Measurements from ENCODE around the gene TXNDC11. TPM values are rescaled to one million over a fixed set of nuclear protein-coding genes. Genes with fewer than 3 reads are reported as not detected.

The TXNDC11 gene
- total RNA-seq, 1 experiment from 2014 or later: 51.3 TPM

DNA sequence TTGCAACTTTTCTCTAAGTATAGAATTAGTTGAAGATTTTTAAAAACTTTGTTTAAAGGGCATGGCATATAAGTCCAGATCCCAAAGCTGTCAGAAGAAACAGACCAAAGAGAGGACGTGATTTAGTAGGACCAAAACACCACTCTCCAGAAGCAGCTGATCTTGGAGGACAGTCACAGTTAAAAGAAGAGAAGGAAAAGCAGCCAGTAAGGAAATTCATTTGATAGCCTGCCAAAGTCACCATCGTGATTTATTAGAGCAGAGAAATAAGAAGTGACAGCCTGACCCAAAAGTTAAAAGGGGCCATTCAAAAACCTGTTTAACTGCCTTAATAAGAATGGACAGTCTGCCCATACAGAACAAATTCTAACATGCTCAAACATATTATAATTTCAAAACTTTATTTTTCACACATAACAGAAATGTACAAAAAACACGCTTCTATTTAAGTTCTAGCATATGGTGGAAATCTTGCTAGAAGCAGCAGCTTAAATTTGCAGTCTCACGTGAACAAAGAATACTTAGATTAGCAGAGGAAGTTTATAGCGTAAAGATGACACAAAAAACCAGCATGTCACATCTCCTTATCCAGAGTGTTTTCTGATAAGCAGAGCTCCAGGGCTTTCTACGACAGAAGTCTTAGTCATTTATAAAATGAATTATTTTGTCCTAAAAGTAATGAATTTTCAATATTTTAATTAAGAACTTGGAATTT lies 37.2 kb downstream of the TXNDC11 start:
- Mint-ChIP-seq H3K27ac (ENCODE audit: unreplicated experiment) (peak overlapping the region; percentile 18), H3K4me1 (ENCODE audit: low read depth, unreplicated experiment) (peaks cover 9% of the 10 kb centered on the region), H3K4me3 (ENCODE audit: low read depth, unreplicated experiment) (no peak overlapping the region), H3K9me3 (ENCODE audit: low read depth, unreplicated experiment) (no peaks in the 10 kb centered on the region), H3K36me3 (ENCODE audit: insufficient read depth, unreplicated experiment) (peaks cover 39% of the 10 kb centered on the region), H3K27me3 (ENCODE audit: unreplicated experiment) (no peaks in the 10 kb centered on the region)
- intact Hi-C loops (cut with micrococcal nuclease; ENCODE audit: unreplicated experiment): no loop called here
- no peak for DNase-seq
- CTCF ChIA-PET: interaction anchor here (0.6 to 1.4 kb wide), 2 partner anchors 10 to 731 kb away, joined by 3 read pairs; no protein-coding TSS in a partner anchor
- BruUV-seq (replicated peaks): no TSS peak
- TF ChIP-seq, protein P1, sequence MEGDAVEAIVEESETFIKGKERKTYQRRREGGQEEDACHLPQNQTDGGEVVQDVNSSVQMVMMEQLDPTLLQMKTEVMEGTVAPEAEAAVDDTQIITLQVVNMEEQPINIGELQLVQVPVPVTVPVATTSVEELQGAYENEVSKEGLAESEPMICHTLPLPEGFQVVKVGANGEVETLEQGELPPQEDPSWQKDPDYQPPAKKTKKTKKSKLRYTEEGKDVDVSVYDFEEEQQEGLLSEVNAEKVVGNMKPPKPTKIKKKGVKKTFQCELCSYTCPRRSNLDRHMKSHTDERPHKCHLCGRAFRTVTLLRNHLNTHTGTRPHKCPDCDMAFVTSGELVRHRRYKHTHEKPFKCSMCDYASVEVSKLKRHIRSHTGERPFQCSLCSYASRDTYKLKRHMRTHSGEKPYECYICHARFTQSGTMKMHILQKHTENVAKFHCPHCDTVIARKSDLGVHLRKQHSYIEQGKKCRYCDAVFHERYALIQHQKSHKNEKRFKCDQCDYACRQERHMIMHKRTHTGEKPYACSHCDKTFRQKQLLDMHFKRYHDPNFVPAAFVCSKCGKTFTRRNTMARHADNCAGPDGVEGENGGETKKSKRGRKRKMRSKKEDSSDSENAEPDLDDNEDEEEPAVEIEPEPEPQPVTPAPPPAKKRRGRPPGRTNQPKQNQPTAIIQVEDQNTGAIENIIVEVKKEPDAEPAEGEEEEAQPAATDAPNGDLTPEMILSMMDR (IDR thresholded peaks at IDR 0.05; ENCODE audit: unreplicated experiment): no peak

DNA sequence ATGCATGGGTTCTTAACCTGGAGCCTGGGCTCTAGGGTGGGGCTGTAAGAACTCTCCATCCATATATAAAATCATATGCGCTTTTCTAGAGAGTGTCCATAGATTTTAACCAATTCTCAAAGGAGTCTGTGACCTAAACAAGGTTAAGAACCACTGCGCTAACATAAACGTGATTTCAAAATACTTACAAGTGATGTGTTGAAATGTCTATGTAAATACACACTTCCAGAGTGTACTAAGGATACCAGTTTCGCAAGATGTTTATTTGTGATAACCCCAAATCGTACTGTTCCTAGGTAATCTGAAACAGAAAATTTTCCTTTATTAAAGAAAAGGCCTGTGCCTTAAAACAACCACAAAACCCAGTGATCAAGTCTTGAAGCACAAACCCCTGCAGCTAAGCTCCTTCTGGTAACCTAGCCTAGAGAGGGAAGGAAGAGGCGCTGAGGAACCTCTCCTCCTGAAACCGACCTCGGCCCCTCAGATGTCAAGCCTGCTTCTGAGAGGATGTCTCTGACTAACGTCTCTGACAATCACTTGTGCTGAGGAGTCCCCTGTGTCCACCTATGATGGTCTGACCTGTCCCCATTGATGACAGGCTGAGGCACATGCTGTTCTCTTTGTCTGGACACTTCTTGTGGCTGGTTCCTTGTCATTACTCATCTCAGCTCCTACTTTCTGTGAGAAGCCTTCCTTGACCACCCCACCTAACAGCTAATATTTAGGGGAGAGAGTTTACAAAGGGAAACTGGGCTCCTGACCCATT lies 42.2 kb downstream of the TXNDC11 start:
- H3K36me3 Mint-ChIP-seq (ENCODE audit: insufficient read depth, unreplicated experiment): peaks cover 52% of the 10 kb centered on the region
- CTCF ChIA-PET: interaction anchor here (0.5 to 0.7 kb wide), 4 partner anchors 163 to 512 kb away, joined by 3 to 8 read pairs (median 4); no protein-coding TSS in a partner anchor
- H3K4me3 Mint-ChIP-seq (ENCODE audit: low read depth, unreplicated experiment): no peak overlapping the region
- no peaks in the 10 kb centered on the region for H3K27me3 Mint-ChIP-seq (ENCODE audit: unreplicated experiment)
- no TSS peak for BruUV-seq (replicated peaks)
- TF ChIP-seq, protein P1 (IDR thresholded peaks at IDR 0.05; ENCODE audit: unreplicated experiment): no peak
- no peaks in the 10 kb centered on the region for H3K9me3 Mint-ChIP-seq (ENCODE audit: low read depth, unreplicated experiment)
- H3K4me1 Mint-ChIP-seq (ENCODE audit: low read depth, unreplicated experiment): no peaks in the 10 kb centered on the region
- H3K27ac Mint-ChIP-seq (ENCODE audit: unreplicated experiment): no peak overlapping the region
- intact Hi-C loops (cut with micrococcal nuclease; ENCODE audit: unreplicated experiment): no loop called here
- no peak for DNase-seq

DNA sequence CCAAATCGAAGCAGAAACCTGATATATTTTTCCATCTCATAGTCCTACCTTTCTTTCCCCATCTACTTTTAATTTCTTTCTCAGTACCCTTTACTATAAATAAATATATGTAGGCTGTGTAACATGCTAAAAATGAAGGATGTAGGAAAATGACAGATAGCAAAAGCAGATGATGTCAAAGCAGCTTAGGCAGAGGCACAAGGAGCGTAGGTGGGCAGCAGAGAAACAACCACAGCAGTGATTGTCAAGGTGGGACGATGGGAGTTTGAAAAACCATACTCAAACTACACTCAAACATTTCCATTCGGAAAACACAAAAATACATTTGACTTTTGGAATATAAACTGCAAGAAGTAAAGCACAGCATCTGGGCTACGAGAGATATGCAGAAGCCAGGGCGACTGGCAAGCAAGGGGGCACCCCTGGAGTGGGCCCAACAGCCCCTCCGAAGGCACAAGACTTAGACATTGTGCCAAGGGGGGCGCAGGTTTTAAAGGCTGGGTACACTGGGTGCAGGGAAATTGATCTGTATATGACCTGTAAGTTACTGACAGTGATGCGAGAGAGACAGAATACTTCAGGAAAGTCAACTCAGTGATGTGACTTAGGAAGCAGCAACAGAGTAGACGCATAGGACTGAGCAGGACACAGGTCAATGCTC lies 43.3 kb downstream of the TXNDC11 start:
- peaks cover 60% of the 10 kb centered on the region for H3K36me3 Mint-ChIP-seq (ENCODE audit: insufficient read depth, unreplicated experiment)

DNA sequence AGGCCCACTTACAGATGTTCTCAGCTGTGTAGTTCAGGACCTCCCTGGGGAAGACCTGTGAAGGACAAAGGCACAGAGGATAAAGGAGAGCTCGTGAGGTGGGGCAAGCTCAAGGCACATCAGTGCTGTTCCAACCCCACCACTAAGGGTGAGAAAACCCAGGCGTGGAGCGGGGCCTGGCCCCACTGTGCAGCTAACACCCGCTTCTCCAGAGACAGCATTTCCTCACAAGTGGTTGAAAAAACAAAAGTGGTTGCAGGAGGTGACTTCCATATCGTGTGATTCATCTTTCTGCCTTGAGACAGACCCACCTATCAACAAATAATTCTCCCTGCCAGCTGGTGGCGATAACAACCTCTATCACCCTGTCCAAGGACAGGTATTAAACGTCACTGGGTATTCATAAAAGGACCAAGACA lies 44.4 kb downstream of the TXNDC11 start:
- Mint-ChIP-seq H3K36me3 (ENCODE audit: insufficient read depth, unreplicated experiment) (peaks cover 59% of the 10 kb centered on the region), H3K27me3 (ENCODE audit: unreplicated experiment) (no peaks in the 10 kb centered on the region), H3K27ac (ENCODE audit: unreplicated experiment) (no peak overlapping the region), H3K4me1 (ENCODE audit: low read depth, unreplicated experiment) (no peaks in the 10 kb centered on the region), H3K4me3 (ENCODE audit: low read depth, unreplicated experiment) (no peak overlapping the region), H3K9me3 (ENCODE audit: low read depth, unreplicated experiment) (no peaks in the 10 kb centered on the region)
- CTCF ChIA-PET: interaction anchor here (1.1 to 1.3 kb wide), 2 partner anchors 16 to 18 kb away, joined by 3 to 5 read pairs; no protein-coding TSS in a partner anchor
- TF ChIP-seq, protein P1 (IDR thresholded peaks at IDR 0.05; ENCODE audit: unreplicated experiment): no peak
- no peak for DNase-seq
- BruUV-seq (replicated peaks): no TSS peak
- intact Hi-C loops (cut with micrococcal nuclease; ENCODE audit: unreplicated experiment): no loop called here

More for the DNA sequence above, 43.3 kb downstream of the TXNDC11 start:
- TF ChIP-seq, protein P1 (IDR thresholded peaks at IDR 0.05; ENCODE audit: unreplicated experiment): no peak
- intact Hi-C loops (cut with micrococcal nuclease; ENCODE audit: unreplicated experiment): no loop called here
- Mint-ChIP-seq H3K9me3 (ENCODE audit: low read depth, unreplicated experiment) (no peaks in the 10 kb centered on the region), H3K4me1 (ENCODE audit: low read depth, unreplicated experiment) (no peaks in the 10 kb centered on the region), H3K27ac (ENCODE audit: unreplicated experiment) (no peak overlapping the region), H3K4me3 (ENCODE audit: low read depth, unreplicated experiment) (no peak overlapping the region), H3K27me3 (ENCODE audit: unreplicated experiment) (no peaks in the 10 kb centered on the region)
- no TSS peak for BruUV-seq (replicated peaks)
- DNase-seq: no peak
- CTCF ChIA-PET: interaction anchor here (0.5 kb wide), 1 partner anchor 18 kb away, joined by 6 read pairs; no protein-coding TSS in a partner anchor
